Colonic mucosa (tissue), 4 donors: ENCODE measurements around the gene SORCS3. TPM values are rescaled to one million over a fixed set of nuclear protein-coding genes. Genes with fewer than 3 reads are reported as not detected.

Experiments used
- DNase-seq: peaks from one replicate; pipeline ENCODE4 v3.0.0-alpha.2; 2020
- H3K27ac ChIP-seq: fragments of 200-600 bp; one replicate; pipeline ENCODE4 v1.8.0; 2021
- H3K27me3 ChIP-seq: fragments of 200-600 bp; one replicate; pipeline ENCODE4 v1.8.0; 2021
- H3K36me3 ChIP-seq: fragments of 200-600 bp; one replicate; pipeline ENCODE4 v1.8.0; 2021
- H3K4me1 ChIP-seq: fragments of 200-600 bp; one replicate; pipeline ENCODE4 v1.8.0; 2021; ENCODE audit warnings: mild to moderate bottlenecking
- H3K4me3 ChIP-seq: fragments of 200-600 bp; one replicate; pipeline ENCODE4 v1.8.0; 2021
- H3K9ac ChIP-seq, 2 donors: one replicate each; pipeline ENCODE4 v1.7.0; 2013; ENCODE audit warnings: control low read depth in 2 of 2, low read depth in 2 of 2, low read length in 2 of 2
- H3K9me3 ChIP-seq: fragments of 200-600 bp; one replicate; pipeline ENCODE4 v1.8.0; 2021
- CTCF ChIP-seq: fragments of 200-600 bp; IDR thresholded peaks from one replicate; pipeline ENCODE4 v1.8.0; 2022; ENCODE audit warnings: antibody characterized with exemption, mild to moderate bottlenecking
- intact Hi-C: fragments of 100-400 bp; cut with DNase I; formaldehyde crosslinking; loops from one replicate; pipeline ENCODE4 v1.14.1; 2022
- total RNA-seq, 2 donors: library from RNA; stranded (reverse); fragmentation: NEBNext Ultra II Directional in 1 of 2; extraction: Animal tissue kit (Norgen Biotek cat#: 25700) in 1 of 2; gene quantifications; one replicate each; pipeline ENCODE4 v1.2.1, GENCODE V29; 2021
- donor health status: healthy.
- donor health status: DM: no; HTN: no; CAD: no.
- donor health status: DM: no; HTN: no; CAD: no.

SORCS3 gene
- total RNA-seq, 2 donors from 2014 or later, result 0.08 TPM; not detected in 1

- H3K27ac ChIP-seq, result no peak overlapping the region
- no peak overlapping the region for H3K9ac ChIP-seq
- no peak for TF ChIP-seq CTCF
- intact Hi-C loops, result no loop called here
- H3K27me3 ChIP-seq, result no peaks in the 10 kb centered on the region
- no peaks in the 10 kb centered on the region for H3K4me1 ChIP-seq
- H3K36me3 ChIP-seq, result no peaks in the 10 kb centered on the region
- H3K4me3 ChIP-seq, result no peak overlapping the region
- no peaks in the 10 kb centered on the region for H3K9me3 ChIP-seq
- DNase-seq, result no peak
Measured at GRCh38 chr10:105029286-105029685, 388.2 kb downstream of the SORCS3 start.

DNA sequence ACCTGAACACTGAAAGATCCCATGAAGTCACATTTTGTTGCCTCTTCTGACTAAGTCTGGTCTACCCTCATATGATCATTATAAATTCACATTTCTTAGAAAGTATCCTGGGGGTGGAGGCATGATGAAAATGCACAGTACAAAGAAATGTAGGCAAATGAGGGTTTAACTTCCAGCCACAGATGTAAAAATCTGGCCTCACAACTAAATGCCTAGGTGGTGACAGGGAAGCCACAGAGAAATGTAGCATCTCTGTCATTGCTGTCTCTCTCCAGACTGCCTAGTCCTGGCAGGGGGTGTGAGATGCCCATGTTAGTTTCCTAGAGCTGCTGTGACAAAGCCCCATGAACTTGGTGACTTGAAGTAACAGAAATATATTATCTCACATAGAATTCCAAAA lies 395.9 kb downstream of the SORCS3 start:
- no peak for TF ChIP-seq CTCF
- no peak overlapping the region for H3K27ac ChIP-seq
- DNase-seq, result no peak
- H3K27me3 ChIP-seq, result no peaks in the 10 kb centered on the region
- no peaks in the 10 kb centered on the region for H3K4me1 ChIP-seq
- H3K36me3 ChIP-seq, result no peaks in the 10 kb centered on the region
- intact Hi-C loops, result no loop called here
- no peak overlapping the region for H3K9ac ChIP-seq
- H3K9me3 ChIP-seq, result no peaks in the 10 kb centered on the region
- no peak overlapping the region for H3K4me3 ChIP-seq

DNA sequence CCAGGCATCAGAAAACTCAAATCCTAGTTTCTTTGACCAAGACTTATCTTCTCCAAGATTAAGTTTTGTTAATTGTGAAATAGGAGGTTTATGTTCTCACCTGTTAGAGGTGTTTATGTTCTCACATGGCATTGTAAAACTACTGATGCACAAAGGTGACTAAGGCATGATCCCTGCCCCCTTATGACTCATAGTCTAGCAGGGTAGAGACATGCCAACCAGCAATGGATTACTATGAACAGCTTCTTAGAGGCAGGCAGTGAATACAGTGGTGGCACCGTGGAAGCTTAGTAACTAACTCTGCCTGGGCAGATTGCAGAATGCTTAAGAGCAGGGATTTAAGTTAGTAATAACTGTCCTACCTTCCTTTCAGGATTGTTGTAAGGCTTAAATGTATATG lies 400.9 kb downstream of the SORCS3 start:
- Histone ChIP-seq H3K27ac (no peak overlapping the region), H3K36me3 (no peaks in the 10 kb centered on the region), H3K9ac (no peak overlapping the region), H3K9me3 (no peaks in the 10 kb centered on the region), H3K4me3 (no peak overlapping the region), H3K4me1 (no peaks in the 10 kb centered on the region), H3K27me3 (no peaks in the 10 kb centered on the region)
- intact Hi-C loops, result no loop called here
- no peak for TF ChIP-seq CTCF
- no peak for DNase-seq

DNA sequence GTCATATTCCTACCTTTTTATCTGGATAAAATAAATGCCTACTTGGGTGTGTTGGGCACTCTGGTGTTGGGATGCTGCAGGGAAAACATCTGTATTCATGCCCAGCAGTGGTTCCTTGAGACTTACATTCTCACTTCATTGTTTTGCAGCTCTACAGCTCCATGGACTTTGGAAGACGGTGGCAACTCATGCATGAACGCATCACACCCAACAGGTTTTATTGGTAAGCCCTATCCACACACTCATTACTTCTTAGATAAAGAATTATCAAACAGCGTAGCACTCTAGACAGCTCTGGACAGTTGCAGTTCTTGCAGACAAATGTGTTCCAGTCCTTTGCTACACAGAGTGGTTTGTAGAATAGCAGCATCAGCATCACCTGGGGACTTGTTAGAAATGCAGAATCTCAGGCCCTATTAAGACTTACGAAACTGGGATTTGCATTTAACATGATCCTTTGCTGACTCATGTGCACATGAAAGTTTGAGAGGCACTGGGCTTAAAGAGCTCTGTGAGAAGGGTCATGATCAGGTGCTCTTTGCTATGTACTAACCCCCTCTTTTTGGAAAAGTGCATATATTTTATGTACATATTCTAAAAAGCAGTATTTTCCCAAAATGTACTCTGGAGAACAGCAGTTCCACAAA lies 401.9 kb downstream of the SORCS3 start:
- DNase-seq, result no peak
- H3K4me1 ChIP-seq, result no peaks in the 10 kb centered on the region
- H3K9ac ChIP-seq, result no peak overlapping the region
- no peaks in the 10 kb centered on the region for H3K9me3 ChIP-seq
- H3K36me3 ChIP-seq, result no peaks in the 10 kb centered on the region
- H3K27me3 ChIP-seq, result no peaks in the 10 kb centered on the region
- H3K27ac ChIP-seq, result no peak overlapping the region
- intact Hi-C loops, result no loop called here
- TF ChIP-seq CTCF, result no peak
- H3K4me3 ChIP-seq, result no peak overlapping the region

DNA sequence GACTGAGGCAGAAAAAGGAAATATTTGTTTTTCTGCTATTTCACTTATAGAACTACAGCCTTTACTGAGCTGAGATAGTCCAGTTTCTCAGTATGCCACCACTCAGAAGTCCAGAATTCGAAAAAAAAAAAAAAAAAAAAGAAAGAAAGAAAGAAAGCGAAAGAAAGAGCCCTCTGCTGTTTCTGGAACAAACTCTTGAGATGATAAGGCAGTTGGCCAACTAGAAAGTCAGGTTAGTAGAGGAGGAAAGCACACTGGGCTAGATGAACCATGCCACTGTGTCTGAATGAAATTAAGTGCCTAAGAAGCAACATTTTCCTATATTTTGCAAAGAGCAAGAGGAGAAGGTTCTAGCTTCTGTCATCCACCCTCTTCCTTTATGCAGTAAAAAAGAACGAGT lies 403.8 kb downstream of the SORCS3 start:
- Histone ChIP-seq H3K4me3 (no peak overlapping the region), H3K27me3 (no peaks in the 10 kb centered on the region), H3K4me1 (no peaks in the 10 kb centered on the region), H3K36me3 (no peaks in the 10 kb centered on the region), H3K27ac (no peak overlapping the region), H3K9me3 (no peaks in the 10 kb centered on the region), H3K9ac (no peak overlapping the region)
- no peak for TF ChIP-seq CTCF
- no peak for DNase-seq
- intact Hi-C loops, result no loop called here
